Measurements from ENCODE around the gene TSC22D2. TPM values are rescaled to one million over a fixed set of nuclear protein-coding genes. Genes with fewer than 3 reads are reported as not detected.

The TSC22D2 gene
- total and polyA plus RNA-seq, 11 donors = 11.5 to 55.8 (median 22.6) TPM

DNA sequence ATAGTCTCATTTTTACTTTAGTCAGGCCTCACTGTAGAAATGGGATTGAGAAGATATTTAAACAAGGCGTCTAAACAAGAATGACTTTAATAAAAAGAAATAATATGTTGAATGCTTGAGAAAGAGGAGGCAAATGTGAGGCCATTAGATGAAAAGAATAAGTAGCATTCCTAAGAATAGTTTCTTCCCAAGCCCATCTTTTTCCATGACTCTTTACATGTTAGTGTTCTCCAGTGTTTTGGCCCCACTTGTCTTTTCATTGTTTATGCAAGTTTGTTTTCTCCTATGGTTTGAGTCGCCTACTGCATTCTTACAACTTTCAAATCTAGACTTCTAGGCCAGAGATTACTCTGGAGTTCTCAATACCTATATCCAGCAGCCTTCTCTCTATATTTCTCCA, 39.0 kb downstream of the TSC22D2 start:
- Histone ChIP-seq H3K27ac (no peak overlapping the region), H3K36me3 (peaks cover 0 to 8% (median 0%) of the 10 kb centered on the region in 9 donors), H3K9me3 (no peaks in the 10 kb centered on the region), H3K4me3 (no peak overlapping the region), H3K4me1 (peaks cover 3 to 53% (median 33%) of the 10 kb centered on the region in 12 donors), H3K27me3 (no peaks in the 10 kb centered on the region)
- TF ChIP-seq POLR2A (IDR thresholded peaks at IDR 0.05) (no peak), CTCF (IDR thresholded peaks at IDR 0.05) (no peak)
- intact Hi-C loops (cut with DNase I) = no loop called here
- 93 to 95% (median 95%) methylated on average over 2 of the region's 2 CpGs for WGBS, 4 donors
- ATAC-seq = no peak
- DNase-seq = no peak

DNA sequence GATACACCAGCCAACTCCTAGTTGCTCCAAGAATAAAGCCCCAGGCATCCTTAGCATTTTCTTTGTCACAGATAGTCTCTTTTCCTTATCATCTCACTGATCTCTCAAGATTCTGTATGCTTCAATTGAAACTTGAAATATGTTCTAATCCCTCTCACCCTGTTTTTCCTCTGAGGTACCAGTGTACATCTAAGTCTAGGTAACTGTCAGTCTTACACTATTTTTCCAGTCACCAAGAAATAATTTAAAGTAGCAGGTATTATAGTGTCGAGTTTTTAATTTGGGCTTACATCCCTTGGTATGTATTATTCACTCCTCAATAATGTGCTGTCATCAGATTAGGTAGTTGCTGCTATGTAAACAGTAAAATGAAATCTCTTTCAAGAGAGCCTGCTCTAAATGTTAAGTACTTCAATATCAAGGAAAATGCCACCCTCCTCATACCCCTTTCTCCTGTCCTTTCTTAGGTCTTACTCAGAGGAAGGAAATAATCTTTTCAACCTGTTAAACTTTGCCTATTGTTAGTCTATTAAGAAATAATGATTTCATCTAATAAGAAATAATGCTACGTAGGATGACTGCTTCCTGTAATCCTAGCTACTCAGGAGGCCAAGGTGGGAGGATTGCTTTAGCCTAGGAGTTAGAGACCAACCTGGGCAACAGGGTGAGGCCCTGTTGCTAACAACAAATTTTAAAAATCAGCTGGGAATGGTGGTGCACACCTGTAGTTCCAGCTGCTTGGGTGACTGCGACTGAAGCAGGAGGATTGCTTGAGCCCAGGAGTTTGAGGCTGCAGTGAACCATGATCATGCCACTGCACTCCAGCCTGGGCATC, 39.8 kb downstream of the TSC22D2 start:
- no peaks in the 10 kb centered on the region for H3K27me3 ChIP-seq
- no peaks in the 10 kb centered on the region for H3K9me3 ChIP-seq
- no peak for TF ChIP-seq CTCF (IDR thresholded peaks at IDR 0.05)
- no peak for TF ChIP-seq POLR2A (IDR thresholded peaks at IDR 0.05)
- peaks cover 3 to 53% (median 33%) of the 10 kb centered on the region in 12 donors for H3K4me1 ChIP-seq
- peaks cover 0 to 4% (median 0%) of the 10 kb centered on the region in 9 donors for H3K36me3 ChIP-seq
- H3K27ac ChIP-seq = no peak overlapping the region
- WGBS, 4 donors = 70 to 78% (median 74%) methylated on average over 3 of the region's 3 CpGs
- ATAC-seq = no peak
- no peak overlapping the region for H3K4me3 ChIP-seq
- DNase-seq = no peak
- intact Hi-C loops (cut with DNase I) = no loop called here

- Histone ChIP-seq H3K9me3 (no peaks in the 10 kb centered on the region), H3K4me3 (no peak overlapping the region), H3K27me3 (no peaks in the 10 kb centered on the region), H3K4me1 (peaks cover 3 to 65% (median 36%) of the 10 kb centered on the region in 12 donors), H3K27ac (no peak overlapping the region), H3K36me3 (no peaks in the 10 kb centered on the region)
- ATAC-seq (peak in 1 of 4 donors; percentile 45), DNase-seq (no peak)
- no peak for TF ChIP-seq POLR2A (IDR thresholded peaks at IDR 0.05)
- no peak for TF ChIP-seq CTCF (IDR thresholded peaks at IDR 0.05)
- intact Hi-C loops (cut with DNase I) = no loop called here
Measured at GRCh38 chr3:150449169-150449721, 41.1 kb downstream of the TSC22D2 start.

DNA sequence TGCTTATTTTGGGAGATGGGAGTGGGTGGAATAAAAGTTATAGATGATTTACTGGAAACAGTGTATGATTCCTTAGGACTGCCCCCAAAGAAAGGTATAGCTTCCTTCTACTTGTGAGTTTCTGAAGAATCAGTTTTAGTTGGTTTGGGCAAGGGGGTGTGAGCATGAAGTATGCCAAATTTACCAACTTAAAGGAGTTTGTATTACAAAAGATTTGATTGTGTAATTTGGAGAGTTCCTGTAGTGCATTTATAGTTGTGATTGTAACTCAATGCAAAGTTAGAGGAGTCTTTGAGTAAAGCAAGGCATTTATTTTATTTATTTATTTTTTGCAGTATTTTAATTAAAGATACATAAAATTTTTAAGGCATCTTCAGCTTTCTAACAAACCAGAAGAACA, 42.8 kb downstream of the TSC22D2 start:
- Histone ChIP-seq H3K4me3 (no peak overlapping the region), H3K27me3 (no peaks in the 10 kb centered on the region), H3K36me3 (no peaks in the 10 kb centered on the region), H3K27ac (peak overlapping the region in 2 of 12 donors; percentile 4 to 16), H3K9me3 (no peaks in the 10 kb centered on the region), H3K4me1 (peaks cover 7 to 75% (median 40%) of the 10 kb centered on the region in 12 donors)
- ATAC-seq = no peak
- no peak for TF ChIP-seq POLR2A (IDR thresholded peaks at IDR 0.05)
- no peak for TF ChIP-seq CTCF (IDR thresholded peaks at IDR 0.05)
- DNase-seq = no peak
- intact Hi-C loops (cut with DNase I) = loop anchor here in 4 of 10 donors (5.0 kb wide), 2 partner anchors 34 to 39 kb away; no protein-coding TSS in a partner anchor
